GM19463 (cell line): ENCODE results near the gene SBF2.
"Not testable (repeated sequence)": the region's sequence is repeated elsewhere in the genome, so short reads cannot be mapped to it uniquely, and the experiment has no call there.

Source experiments
- ATAC-seq: cut with Tn5 transposase; IDR thresholded peaks from one replicate; pipeline ENCODE4 v1.9.1; 2021; ENCODE audit warnings: mild to moderate bottlenecking, moderate library complexity; ENCODE audit not compliant: unreplicated experiment

Gene SBF2

GRCh38 chr11:9923280-9923679, 370.7 kb downstream of the SBF2 start:
- ATAC-seq, result no peak

DNA sequence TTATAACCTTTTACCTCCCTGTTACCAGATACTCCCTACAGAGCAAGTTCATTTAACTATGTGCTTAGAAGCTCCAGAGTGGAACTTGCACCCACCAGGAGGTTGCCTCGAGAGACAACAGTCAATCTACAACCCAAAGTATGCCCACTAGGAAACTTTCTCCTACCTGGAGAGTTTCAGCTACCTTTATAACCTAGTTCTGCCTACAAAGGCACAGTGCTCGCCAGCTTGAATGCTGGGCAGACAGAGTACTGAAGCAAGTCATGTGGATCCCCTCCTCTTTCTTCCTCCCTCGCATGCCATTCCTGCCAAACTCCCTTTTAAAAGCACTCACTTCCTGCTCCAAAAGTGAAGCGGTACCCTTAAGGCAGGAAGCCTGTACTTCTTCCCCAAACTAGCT, 371.2 kb downstream of the SBF2 start:
- ATAC-seq, result no peak

- ATAC-seq, result no peak
Observed at GRCh38 chr11:9916480-9916879, 377.5 kb downstream of the SBF2 start.

GRCh38 chr11:9914064-9914463, 380.0 kb downstream of the SBF2 start:
- ATAC-seq, result no peak

- ATAC-seq, result no peak
Observed at GRCh38 chr11:9905960-9906791, 387.8 kb downstream of the SBF2 start.

- ATAC-seq, result no peak
Observed at GRCh38 chr11:9905501-9905951, 388.5 kb downstream of the SBF2 start.

DNA sequence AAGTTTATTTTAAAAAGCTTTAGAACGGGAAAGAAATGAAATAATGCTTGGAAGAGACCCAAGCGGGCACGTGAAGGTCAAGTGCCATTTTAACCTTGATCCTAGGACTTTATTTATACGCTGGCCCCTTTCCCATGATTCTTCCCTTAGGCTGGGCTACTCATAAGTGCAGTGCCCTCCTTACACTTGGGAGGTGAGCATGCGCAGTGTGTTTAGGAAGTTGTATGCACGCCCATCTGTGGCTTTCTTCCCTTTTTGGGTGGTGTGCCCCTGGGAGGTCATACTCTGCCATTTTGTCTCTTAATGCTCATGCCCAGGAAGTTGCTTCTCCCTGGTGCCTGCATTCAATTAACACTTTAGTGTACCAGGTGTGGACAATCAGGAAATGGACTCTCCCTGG, 390.4 kb downstream of the SBF2 start:
- ATAC-seq, result no peak

DNA sequence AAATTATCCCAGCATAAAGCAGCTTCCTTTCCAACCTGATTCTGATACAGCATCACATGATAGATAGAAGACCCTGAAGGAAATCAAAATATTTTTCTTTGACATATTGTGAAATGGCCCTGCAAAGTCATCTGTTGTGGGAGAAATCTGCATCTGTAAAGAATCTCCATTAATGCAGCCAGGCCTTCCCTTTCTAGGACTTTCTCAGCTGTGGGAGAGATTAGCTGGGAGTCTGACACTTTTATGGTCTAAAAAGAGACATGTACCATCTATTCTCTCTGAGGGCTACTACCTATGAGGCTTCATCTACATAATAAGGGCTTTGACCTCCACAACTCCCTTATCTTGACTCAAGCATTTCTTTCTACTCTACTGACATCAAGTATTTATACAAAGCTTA, 392.1 kb downstream of the SBF2 start:
- ATAC-seq, result no peak

GRCh38 chr11:9900253-9900652, 393.8 kb downstream of the SBF2 start:
- not testable (repeated sequence) for ATAC-seq

- ATAC-seq, result no peak
Observed at GRCh38 chr11:9899676-9900075, 394.3 kb downstream of the SBF2 start.

DNA sequence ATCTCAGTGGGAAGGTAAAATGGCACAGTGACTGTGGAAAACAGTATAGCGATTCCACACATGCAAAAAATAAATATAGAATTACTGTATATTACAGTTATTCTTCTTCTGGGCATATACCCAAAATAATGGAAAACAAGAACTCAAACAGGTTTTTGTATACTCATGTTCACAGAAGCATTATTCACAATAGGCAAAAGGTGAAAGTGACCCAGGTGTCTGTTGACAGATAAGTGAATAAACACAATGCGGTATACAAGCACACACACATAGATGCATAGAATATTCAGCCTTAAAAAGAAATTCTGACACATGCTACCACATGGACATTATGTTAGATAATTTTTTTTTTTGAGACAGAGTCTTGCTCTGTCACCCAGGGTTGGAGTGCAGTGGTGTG, 397.1 kb downstream of the SBF2 start:
- no peak for ATAC-seq

GRCh38 chr11:9895006-9895405, 399.0 kb downstream of the SBF2 start:
- ATAC-seq, result no peak

GRCh38 chr11:9893474-9893873, 400.5 kb downstream of the SBF2 start:
- ATAC-seq, result no peak

GRCh38 chr11:9888938-9889337, 405.1 kb downstream of the SBF2 start:
- no peak for ATAC-seq

DNA sequence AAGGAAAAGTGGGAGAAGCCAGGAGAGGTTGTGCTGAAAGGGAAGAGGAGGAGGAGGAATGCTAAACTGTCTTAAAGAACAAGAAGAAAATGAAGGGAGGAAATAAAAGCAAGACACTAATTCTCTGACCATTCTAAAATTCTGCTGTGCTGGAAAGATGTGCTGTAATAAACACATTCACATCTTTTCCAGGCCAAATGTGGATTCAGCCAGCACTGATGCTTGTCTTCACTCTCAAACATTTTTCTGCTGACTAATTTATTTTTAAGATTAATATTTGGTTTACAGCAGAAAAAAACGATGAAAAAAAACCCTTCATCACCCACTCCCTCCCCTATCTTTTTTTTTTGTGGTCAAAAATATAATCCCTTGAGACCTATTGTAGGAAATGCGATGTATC, 406.5 kb downstream of the SBF2 start:
- no peak for ATAC-seq

DNA sequence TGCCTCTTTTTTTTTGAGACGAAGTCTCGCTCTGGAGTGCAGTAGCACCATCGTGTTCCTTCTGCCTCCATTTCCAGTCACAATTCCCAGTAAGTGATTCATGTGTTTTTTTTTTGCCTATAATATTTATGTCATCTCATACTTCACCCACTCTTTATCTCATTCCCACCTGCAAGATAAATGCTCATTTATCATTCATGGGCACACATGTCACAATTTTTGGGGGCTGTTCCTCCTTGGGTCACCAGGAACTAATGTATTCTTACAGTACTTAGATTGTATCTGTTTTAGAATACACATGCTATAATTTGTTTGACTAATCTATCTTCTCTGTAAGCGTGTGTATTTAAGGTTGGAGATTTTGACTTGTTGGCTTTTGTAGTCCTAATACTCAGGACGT, 407.4 kb downstream of the SBF2 start:
- ATAC-seq, result no peak

- no peak for ATAC-seq
Observed at GRCh38 chr11:9884601-9885000, 409.4 kb downstream of the SBF2 start.

GRCh38 chr11:9880657-9881056, 413.4 kb downstream of the SBF2 start:
- no peak for ATAC-seq

DNA sequence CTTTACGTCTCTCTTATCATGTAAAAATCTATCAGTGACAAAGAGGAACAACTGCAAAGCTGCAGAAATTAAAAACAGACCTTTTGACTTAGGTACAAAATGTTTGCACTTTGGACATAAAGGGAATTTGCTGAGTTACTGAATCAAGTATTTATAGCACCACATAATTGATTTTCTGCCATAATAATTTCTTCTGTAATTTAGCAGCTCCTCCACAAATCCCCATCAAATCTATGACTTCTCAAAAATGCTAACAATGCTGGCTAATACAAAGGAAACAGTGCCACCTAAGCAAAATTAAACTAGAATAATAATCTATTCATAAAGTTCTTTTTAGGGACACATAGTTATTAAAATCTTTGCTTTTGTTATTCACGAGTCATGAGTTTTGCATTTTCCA, 415.1 kb downstream of the SBF2 start:
- no peak for ATAC-seq

- ATAC-seq, result no peak
Observed at GRCh38 chr11:9876331-9876730, 417.7 kb downstream of the SBF2 start.

- no peak for ATAC-seq
Observed at GRCh38 chr11:9875862-9876261, 418.2 kb downstream of the SBF2 start.

GRCh38 chr11:9875399-9875798, 418.6 kb downstream of the SBF2 start:
- no peak for ATAC-seq

- ATAC-seq, result no peak
Observed at GRCh38 chr11:9874466-9874865, 419.6 kb downstream of the SBF2 start.
